ENCODE results near the gene BOLL. TPM values are rescaled to one million over a fixed set of nuclear protein-coding genes. Genes with fewer than 3 reads are reported as not detected.

Gene BOLL
- total and polyA plus RNA-seq, 10 of the 15 experiments (the other 5 are each of a cell fraction or from before 2014, with no cell fraction given): 0.05 TPM; not detected in 9

DNA sequence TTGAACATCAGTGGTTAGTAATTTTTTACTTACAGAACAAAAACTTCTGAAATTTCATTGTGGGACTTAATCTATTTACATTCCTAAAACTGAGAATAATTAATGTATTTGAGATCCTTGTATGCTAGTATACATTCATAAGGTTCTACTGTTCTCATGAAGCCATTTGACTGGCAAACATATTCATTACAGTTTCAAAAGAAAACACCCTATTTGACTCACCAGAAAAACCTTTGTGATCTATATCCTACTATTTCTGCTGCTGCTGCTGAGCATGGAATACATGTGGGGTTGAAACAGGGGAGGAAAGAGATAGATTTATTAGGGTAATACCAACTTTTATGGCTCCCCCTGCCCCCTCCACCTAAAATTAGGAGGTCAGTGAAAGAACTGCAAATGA lies 58.1 kb downstream of the BOLL start (continued):
- TF ChIP-seq, protein P1, sequence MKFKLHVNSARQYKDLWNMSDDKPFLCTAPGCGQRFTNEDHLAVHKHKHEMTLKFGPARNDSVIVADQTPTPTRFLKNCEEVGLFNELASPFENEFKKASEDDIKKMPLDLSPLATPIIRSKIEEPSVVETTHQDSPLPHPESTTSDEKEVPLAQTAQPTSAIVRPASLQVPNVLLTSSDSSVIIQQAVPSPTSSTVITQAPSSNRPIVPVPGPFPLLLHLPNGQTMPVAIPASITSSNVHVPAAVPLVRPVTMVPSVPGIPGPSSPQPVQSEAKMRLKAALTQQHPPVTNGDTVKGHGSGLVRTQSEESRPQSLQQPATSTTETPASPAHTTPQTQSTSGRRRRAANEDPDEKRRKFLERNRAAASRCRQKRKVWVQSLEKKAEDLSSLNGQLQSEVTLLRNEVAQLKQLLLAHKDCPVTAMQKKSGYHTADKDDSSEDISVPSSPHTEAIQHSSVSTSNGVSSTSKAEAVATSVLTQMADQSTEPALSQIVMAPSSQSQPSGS (IDR thresholded peaks at IDR 0.05; ENCODE audit: low read length): no peak
- TF ChIP-seq, protein P2, sequence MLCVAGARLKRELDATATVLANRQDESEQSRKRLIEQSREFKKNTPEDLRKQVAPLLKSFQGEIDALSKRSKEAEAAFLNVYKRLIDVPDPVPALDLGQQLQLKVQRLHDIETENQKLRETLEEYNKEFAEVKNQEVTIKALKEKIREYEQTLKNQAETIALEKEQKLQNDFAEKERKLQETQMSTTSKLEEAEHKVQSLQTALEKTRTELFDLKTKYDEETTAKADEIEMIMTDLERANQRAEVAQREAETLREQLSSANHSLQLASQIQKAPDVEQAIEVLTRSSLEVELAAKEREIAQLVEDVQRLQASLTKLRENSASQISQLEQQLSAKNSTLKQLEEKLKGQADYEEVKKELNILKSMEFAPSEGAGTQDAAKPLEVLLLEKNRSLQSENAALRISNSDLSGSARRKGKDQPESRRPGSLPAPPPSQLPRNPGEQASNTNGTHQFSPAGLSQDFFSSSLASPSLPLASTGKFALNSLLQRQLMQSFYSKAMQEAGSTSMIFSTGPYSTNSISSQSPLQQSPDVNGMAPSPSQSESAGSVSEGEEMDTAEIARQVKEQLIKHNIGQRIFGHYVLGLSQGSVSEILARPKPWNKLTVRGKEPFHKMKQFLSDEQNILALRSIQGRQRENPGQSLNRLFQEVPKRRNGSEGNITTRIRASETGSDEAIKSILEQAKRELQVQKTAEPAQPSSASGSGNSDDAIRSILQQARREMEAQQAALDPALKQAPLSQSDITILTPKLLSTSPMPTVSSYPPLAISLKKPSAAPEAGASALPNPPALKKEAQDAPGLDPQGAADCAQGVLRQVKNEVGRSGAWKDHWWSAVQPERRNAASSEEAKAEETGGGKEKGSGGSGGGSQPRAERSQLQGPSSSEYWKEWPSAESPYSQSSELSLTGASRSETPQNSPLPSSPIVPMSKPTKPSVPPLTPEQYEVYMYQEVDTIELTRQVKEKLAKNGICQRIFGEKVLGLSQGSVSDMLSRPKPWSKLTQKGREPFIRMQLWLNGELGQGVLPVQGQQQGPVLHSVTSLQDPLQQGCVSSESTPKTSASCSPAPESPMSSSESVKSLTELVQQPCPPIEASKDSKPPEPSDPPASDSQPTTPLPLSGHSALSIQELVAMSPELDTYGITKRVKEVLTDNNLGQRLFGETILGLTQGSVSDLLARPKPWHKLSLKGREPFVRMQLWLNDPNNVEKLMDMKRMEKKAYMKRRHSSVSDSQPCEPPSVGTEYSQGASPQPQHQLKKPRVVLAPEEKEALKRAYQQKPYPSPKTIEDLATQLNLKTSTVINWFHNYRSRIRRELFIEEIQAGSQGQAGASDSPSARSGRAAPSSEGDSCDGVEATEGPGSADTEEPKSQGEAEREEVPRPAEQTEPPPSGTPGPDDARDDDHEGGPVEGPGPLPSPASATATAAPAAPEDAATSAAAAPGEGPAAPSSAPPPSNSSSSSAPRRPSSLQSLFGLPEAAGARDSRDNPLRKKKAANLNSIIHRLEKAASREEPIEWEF (IDR thresholded peaks at IDR 0.05; ENCODE audit: insufficient replicate concordance, low read depth, low read length): no peak
- TF ChIP-seq NR2C2 (IDR thresholded peaks at IDR 0.05; ENCODE audit: borderline replicate concordance, control insufficient read depth, insufficient read length, low read depth) (no peak), TCF7 (IDR thresholded peaks at IDR 0.05; ENCODE audit: borderline replicate concordance) (no peak), IRF4 (IDR thresholded peaks at IDR 0.05; ENCODE audit: low read depth, low read length) (no peak)

DNA sequence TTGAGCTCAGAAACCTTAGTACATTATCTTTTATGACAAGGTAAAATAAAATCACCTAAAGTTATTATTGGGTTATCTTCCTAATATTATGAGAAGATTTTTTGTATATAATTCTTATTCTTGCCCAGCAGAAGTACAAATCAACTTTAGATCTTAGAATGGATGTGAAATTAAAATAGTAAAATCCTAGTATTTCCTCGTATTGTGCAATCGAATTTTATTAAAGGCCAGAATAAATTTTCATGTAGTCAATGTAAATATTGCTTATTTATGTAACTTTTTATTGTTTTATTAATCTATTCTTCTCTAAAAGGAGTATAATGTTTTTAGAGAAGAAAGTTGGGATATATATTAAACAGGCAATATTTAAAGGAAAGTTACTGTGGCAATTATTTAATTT lies 67.3 kb downstream of the BOLL start:
- Histone ChIP-seq H3K4me1 (ENCODE audit: control insufficient read depth, insufficient read depth, low read length) (peaks cover 5% of the 10 kb centered on the region; the same call in 1 of the 2 replicates), H3K4me2 (ENCODE audit: control insufficient read depth, insufficient read depth) (no peak overlapping the region), H3K79me2 (ENCODE audit: control insufficient read depth, insufficient read depth, low read length) (peaks cover 3% of the 10 kb centered on the region; the same call in 1 of the 2 replicates), H3K9ac (ENCODE audit: control insufficient read depth, insufficient read depth, low read length) (no peak overlapping the region), H4K20me1 (ENCODE audit: control insufficient read depth, insufficient read depth) (no peaks in the 10 kb centered on the region), H3K4me3 (no peak overlapping the region), H3K36me3 (ENCODE audit: control insufficient read depth in 2 of 2, insufficient read depth in 2 of 2, low read length in 1 of 2) (no peaks in the 10 kb centered on the region; a peak in 1 of 4 replicates), H3K27ac (ENCODE audit: control insufficient read depth, insufficient read depth) (no peak overlapping the region), H3K9me3 (replicated peaks; ENCODE audit: control insufficient read depth, insufficient read depth, low read length) (no peaks in the 10 kb centered on the region), H2AFZ (ENCODE audit: control insufficient read depth, low read depth, low read length) (no peak overlapping the region), H3K27me3 (replicated peaks in 1 of 2; ENCODE audit: control insufficient read depth in 2 of 2, insufficient read depth in 2 of 2, low read length in 1 of 2) (no peaks in the 10 kb centered on the region)
- CTCF ChIA-PET: interaction anchor here (1.0 to 1.8 kb wide), 3 partner anchors 11 to 409 kb away, joined by 3 to 6 read pairs (median 4); no protein-coding TSS in a partner anchor
- intact Hi-C loops (cut with micrococcal nuclease; ENCODE audit: unreplicated experiment) (loop anchor here (1.0 to 10.0 kb wide), 2 partner anchors 28 to 577 kb away; no protein-coding TSS in a partner anchor), in situ Hi-C loops (cut with MboI) (no loop called here)
- RAD21 ChIA-PET (ENCODE audit: unreplicated experiment): no interaction called here
- SMC1A ChIA-PET (ENCODE audit: uncharacterized antibody, unreplicated experiment): interaction anchor here (0.7 kb wide), 1 partner anchor 410 kb away, joined by 4 read pairs; no protein-coding TSS in a partner anchor
- DNase-seq (ENCODE audit: low read depth, low spot score): no peak
- BruUV-seq (replicated peaks): no TSS peak
- 98% methylated on average over 2 of the region's 2 CpGs for WGBS (ENCODE audit: insufficient coverage, insufficient replicate concordance, low lambda C conversion rate, missing lambda C conversion rate)
- POLR2A ChIA-PET: no interaction called here
- TF ChIP-seq LARP7 (IDR thresholded peaks at IDR 0.05) (no peak), JUNB (IDR thresholded peaks at IDR 0.05) (no peak), MTA2 (IDR thresholded peaks at IDR 0.05; ENCODE audit: low read depth) (no peak), SUPT20H (IDR thresholded peaks at IDR 0.05; ENCODE audit: borderline replicate concordance, control insufficient read depth, low read depth, low read length) (no peak), HDAC6 (IDR thresholded peaks at IDR 0.05; ENCODE audit: unreplicated experiment) (no peak)
- TF ChIP-seq, protein P3, sequence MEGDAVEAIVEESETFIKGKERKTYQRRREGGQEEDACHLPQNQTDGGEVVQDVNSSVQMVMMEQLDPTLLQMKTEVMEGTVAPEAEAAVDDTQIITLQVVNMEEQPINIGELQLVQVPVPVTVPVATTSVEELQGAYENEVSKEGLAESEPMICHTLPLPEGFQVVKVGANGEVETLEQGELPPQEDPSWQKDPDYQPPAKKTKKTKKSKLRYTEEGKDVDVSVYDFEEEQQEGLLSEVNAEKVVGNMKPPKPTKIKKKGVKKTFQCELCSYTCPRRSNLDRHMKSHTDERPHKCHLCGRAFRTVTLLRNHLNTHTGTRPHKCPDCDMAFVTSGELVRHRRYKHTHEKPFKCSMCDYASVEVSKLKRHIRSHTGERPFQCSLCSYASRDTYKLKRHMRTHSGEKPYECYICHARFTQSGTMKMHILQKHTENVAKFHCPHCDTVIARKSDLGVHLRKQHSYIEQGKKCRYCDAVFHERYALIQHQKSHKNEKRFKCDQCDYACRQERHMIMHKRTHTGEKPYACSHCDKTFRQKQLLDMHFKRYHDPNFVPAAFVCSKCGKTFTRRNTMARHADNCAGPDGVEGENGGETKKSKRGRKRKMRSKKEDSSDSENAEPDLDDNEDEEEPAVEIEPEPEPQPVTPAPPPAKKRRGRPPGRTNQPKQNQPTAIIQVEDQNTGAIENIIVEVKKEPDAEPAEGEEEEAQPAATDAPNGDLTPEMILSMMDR (IDR thresholded peaks at IDR 0.05 in 2 of 3, conservative IDR thresholded peaks at IDR 0.05 in 1 of 3; ENCODE audit: control insufficient read depth in 2 of 3, extremely low read depth in 1 of 3, insufficient read depth in 1 of 3, low read depth in 3 of 3, low read length in 3 of 3): no peak
- FAIRE-seq: no peak
- no peak for ATAC-seq
